Activated CD8-positive, alpha-beta memory T cell treated with anti-CD3 and anti-CD28 coated beads for 48 hours (primary cell): ENCODE results near the gene RPL27.

Experiments
- DNase-seq, 3 experiments: peaks; one replicate each; pipeline ENCODE4 v3.0.0-alpha.2; 2020; ENCODE audit warnings: low read depth in 2 of 3, low spot score in 2 of 3

The RPL27 gene

DNA sequence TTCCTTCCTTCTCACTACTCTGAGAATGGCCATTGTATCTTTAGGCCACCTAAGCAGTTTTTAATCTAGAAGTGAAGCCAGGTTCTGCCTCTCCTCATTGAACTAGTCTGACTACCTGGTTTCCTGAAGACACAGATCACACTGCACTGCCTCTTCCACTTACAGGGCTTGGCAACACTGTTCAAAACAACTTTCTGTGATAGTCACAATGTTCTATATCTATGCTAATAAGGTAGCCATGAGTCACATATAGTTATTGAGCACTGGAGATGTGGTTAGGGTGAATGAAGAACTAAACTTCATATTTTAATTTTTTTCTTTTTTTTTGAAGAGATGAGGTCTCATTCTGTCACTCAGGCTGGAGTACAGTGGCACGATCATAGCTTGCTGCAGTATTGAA lies 53.8 kb downstream of the RPL27 start:
- no peak for DNase-seq
